ENCODE measurements around the gene PPFIA1. TPM values are rescaled to one million over a fixed set of nuclear protein-coding genes. Genes with fewer than 3 reads are reported as not detected.
"Not testable (repeated sequence)": the region's sequence is repeated elsewhere in the genome, so short reads cannot be mapped to it uniquely, and the experiment has no call there.

The PPFIA1 gene
- total RNA-seq, 2 experiments from 2014 or later = 29.2 to 32.7 TPM

- no peaks in the 10 kb centered on the region for H3K9me3 Mint-ChIP-seq
- ChIA-PET CTCF (interaction anchor here (0.6 kb wide), 1 partner anchor 113 kb away, joined by 3 read pairs; no protein-coding TSS in a partner anchor), POLR2A (no interaction called here)
- H3K4me1 Mint-ChIP-seq = peaks cover 2% of the 10 kb centered on the region
- no peaks in the 10 kb centered on the region for H3K27me3 Mint-ChIP-seq
- no peak overlapping the region for H3K4me3 Mint-ChIP-seq
- H3K27ac Mint-ChIP-seq = no peak overlapping the region
- no peak for DNase-seq
- peaks cover 20% of the 10 kb centered on the region for H3K36me3 Mint-ChIP-seq (ENCODE audit: low read depth)
Measured at GRCh38 chr11:70292166-70292565, 21.7 kb downstream of the PPFIA1 start.

- Mint-ChIP-seq H3K9me3 (no peaks in the 10 kb centered on the region), H3K36me3 (ENCODE audit: low read depth) (peaks cover 20% of the 10 kb centered on the region), H3K27ac (no peak overlapping the region), H3K4me1 (peaks cover 2% of the 10 kb centered on the region), H3K4me3 (no peak overlapping the region), H3K27me3 (no peaks in the 10 kb centered on the region)
- ChIA-PET POLR2A (no interaction called here), CTCF (no interaction called here)
- no peak for DNase-seq
Measured at GRCh38 chr11:70292863-70293262, 22.4 kb downstream of the PPFIA1 start.

DNA sequence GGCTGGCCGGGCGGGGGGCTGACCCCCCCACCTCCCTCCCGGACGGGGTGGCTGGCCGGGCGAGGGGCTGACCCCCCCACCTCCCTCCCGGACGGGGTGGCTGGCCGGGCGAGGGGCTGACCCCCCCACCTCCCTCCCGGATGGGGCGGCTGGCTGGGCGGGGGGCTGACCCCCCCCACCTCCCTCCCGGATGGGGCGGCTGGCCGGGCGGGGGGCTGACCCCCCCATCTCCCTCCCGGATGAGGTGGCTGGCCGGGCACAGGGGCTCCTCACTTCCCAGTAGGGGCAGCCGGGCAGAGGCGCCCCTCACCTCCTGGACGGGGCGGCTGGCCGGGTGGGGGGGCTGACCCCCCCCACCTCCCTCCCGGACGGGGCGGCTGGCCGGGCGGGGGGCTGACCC lies 24.7 kb downstream of the PPFIA1 start:
- CTCF ChIA-PET, DNase-seq, H3K27me3 Mint-ChIP-seq, H3K4me1 Mint-ChIP-seq, H3K27ac Mint-ChIP-seq, H3K9me3 Mint-ChIP-seq, POLR2A ChIA-PET, H3K4me3 Mint-ChIP-seq: not testable (repeated sequence)
- H3K36me3 Mint-ChIP-seq (ENCODE audit: low read depth) = peaks cover 14% of the 10 kb centered on the region

- peaks cover 14% of the 10 kb centered on the region for H3K36me3 Mint-ChIP-seq (ENCODE audit: low read depth)
- no peaks in the 10 kb centered on the region for H3K27me3 Mint-ChIP-seq
- CTCF ChIA-PET = no interaction called here
Measured at GRCh38 chr11:70296681-70297080, 26.2 kb downstream of the PPFIA1 start.

DNA sequence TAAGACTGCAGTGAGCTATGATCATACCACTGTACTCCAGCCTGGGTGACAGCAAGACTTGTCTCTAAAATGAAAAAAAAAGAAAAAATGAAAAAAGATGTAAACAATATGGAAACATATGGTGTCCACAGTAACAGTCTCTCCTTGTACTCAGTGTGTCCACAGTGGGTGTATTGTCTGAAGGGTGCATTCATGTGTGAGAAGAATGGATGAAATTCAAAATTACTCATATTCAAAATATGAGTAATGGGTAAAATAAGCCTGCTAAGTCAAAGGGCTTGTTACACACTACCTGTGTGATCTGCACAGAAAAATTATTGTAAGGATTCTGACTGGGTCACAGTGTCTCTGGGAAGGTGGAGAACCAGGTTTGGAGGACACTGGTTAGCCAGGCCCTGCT lies 26.9 kb downstream of the PPFIA1 start:
- Mint-ChIP-seq H3K4me1 (peaks cover 2% of the 10 kb centered on the region), H3K27me3 (no peaks in the 10 kb centered on the region), H3K27ac (no peak overlapping the region), H3K36me3 (ENCODE audit: low read depth) (peaks cover 14% of the 10 kb centered on the region), H3K4me3 (no peak overlapping the region), H3K9me3 (no peaks in the 10 kb centered on the region)
- ChIA-PET POLR2A (no interaction called here), CTCF (no interaction called here)
- no peak for DNase-seq

More at GRCh38 chr11:70296681-70297080, 26.2 kb downstream of the PPFIA1 start:
- H3K4me1 Mint-ChIP-seq = peaks cover 2% of the 10 kb centered on the region
- H3K27ac Mint-ChIP-seq = no peak overlapping the region
- POLR2A ChIA-PET = no interaction called here
- no peak overlapping the region for H3K4me3 Mint-ChIP-seq
- no peak for DNase-seq
- H3K9me3 Mint-ChIP-seq = no peaks in the 10 kb centered on the region

GRCh38 chr11:70298243-70298915 lies 27.9 kb downstream of the PPFIA1 start:
- no peak for DNase-seq
- CTCF ChIA-PET = no interaction called here
- Mint-ChIP-seq H3K4me1 (peaks cover 2% of the 10 kb centered on the region), H3K27me3 (no peaks in the 10 kb centered on the region), H3K4me3 (no peak overlapping the region), H3K27ac (no peak overlapping the region), H3K36me3 (ENCODE audit: low read depth) (peaks cover 6% of the 10 kb centered on the region), H3K9me3 (no peaks in the 10 kb centered on the region)
- POLR2A ChIA-PET = no interaction called here

- no peak for DNase-seq
- no peak overlapping the region for H3K27ac Mint-ChIP-seq
- ChIA-PET POLR2A (no interaction called here), CTCF (no interaction called here)
- no peaks in the 10 kb centered on the region for H3K27me3 Mint-ChIP-seq
- H3K9me3 Mint-ChIP-seq = no peaks in the 10 kb centered on the region
- H3K4me1 Mint-ChIP-seq = no peaks in the 10 kb centered on the region
- H3K4me3 Mint-ChIP-seq = no peak overlapping the region
- H3K36me3 Mint-ChIP-seq (ENCODE audit: low read depth) = peaks cover 2% of the 10 kb centered on the region
Measured at GRCh38 chr11:70299636-70300035, 29.1 kb downstream of the PPFIA1 start.

- Mint-ChIP-seq H3K9me3 (no peaks in the 10 kb centered on the region), H3K27me3 (no peaks in the 10 kb centered on the region), H3K4me1 (no peaks in the 10 kb centered on the region), H3K36me3 (ENCODE audit: low read depth) (peaks cover 2% of the 10 kb centered on the region), H3K4me3 (no peak overlapping the region), H3K27ac (no peak overlapping the region)
- POLR2A ChIA-PET = no interaction called here
- DNase-seq = no peak
- CTCF ChIA-PET = no interaction called here
Measured at GRCh38 chr11:70301191-70301590, 30.7 kb downstream of the PPFIA1 start.

GRCh38 chr11:70301721-70302418 lies 31.4 kb downstream of the PPFIA1 start:
- ChIA-PET POLR2A (no interaction called here), CTCF (interaction anchor here (1.1 kb wide), 1 partner anchor 8 kb away, joined by 6 read pairs; no protein-coding TSS in a partner anchor)
- no peak overlapping the region for H3K27ac Mint-ChIP-seq
- DNase-seq = no peak
- no peak overlapping the region for H3K4me3 Mint-ChIP-seq
- H3K36me3 Mint-ChIP-seq (ENCODE audit: low read depth) = peaks cover 2% of the 10 kb centered on the region
- no peaks in the 10 kb centered on the region for H3K9me3 Mint-ChIP-seq
- H3K27me3 Mint-ChIP-seq = no peaks in the 10 kb centered on the region
- H3K4me1 Mint-ChIP-seq = no peaks in the 10 kb centered on the region

DNA sequence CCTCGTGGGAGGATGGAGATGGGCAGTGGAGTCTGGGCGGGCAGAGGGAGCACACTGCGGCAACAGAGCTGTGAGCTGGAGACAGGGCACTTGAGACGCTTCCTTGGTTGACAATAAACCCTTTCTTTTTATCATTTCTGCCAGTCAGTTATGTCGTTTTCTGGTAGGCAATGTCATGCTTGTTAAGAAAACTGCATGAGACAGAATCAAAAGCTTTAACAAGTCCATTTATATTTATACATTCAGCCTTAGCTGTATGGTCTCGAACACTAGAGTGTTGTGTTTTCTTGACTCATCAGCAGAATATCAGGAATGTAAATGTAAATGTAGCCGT lies 31.9 kb downstream of the PPFIA1 start:
- H3K27ac Mint-ChIP-seq = no peak overlapping the region

GRCh38 chr11:70303070-70303469 lies 32.6 kb downstream of the PPFIA1 start:
- Mint-ChIP-seq H3K4me3 (no peak overlapping the region), H3K36me3 (ENCODE audit: low read depth) (peaks cover 2% of the 10 kb centered on the region), H3K27me3 (no peaks in the 10 kb centered on the region), H3K4me1 (no peaks in the 10 kb centered on the region), H3K9me3 (no peaks in the 10 kb centered on the region), H3K27ac (no peak overlapping the region)
- CTCF ChIA-PET = interaction anchor here (0.7 kb wide), 2 partner anchors 28 to 648 kb away, joined by 3 read pairs; no protein-coding TSS in a partner anchor
- POLR2A ChIA-PET = no interaction called here
- no peak for DNase-seq

More for the DNA sequence above, 31.9 kb downstream of the PPFIA1 start:
- no peak for DNase-seq
- Mint-ChIP-seq H3K4me3 (no peak overlapping the region), H3K4me1 (no peaks in the 10 kb centered on the region), H3K9me3 (no peaks in the 10 kb centered on the region), H3K36me3 (ENCODE audit: low read depth) (peaks cover 2% of the 10 kb centered on the region), H3K27me3 (no peaks in the 10 kb centered on the region)
- ChIA-PET POLR2A (no interaction called here), CTCF (interaction anchor here (0.7 to 1.1 kb wide), 3 partner anchors 8 to 647 kb away, joined by 3 to 6 read pairs (median 3); no protein-coding TSS in a partner anchor)

- ChIA-PET POLR2A (no interaction called here), CTCF (interaction anchor here (0.6 kb wide), 2 partner anchors 28 to 321 kb away, joined by 3 read pairs; no protein-coding TSS in a partner anchor)
- Mint-ChIP-seq H3K36me3 (ENCODE audit: low read depth) (peaks cover 2% of the 10 kb centered on the region), H3K9me3 (no peaks in the 10 kb centered on the region), H3K27me3 (no peaks in the 10 kb centered on the region), H3K4me3 (no peak overlapping the region), H3K4me1 (no peaks in the 10 kb centered on the region), H3K27ac (no peak overlapping the region)
- DNase-seq = no peak
Measured at GRCh38 chr11:70304208-70304603, 33.7 kb downstream of the PPFIA1 start.

DNA sequence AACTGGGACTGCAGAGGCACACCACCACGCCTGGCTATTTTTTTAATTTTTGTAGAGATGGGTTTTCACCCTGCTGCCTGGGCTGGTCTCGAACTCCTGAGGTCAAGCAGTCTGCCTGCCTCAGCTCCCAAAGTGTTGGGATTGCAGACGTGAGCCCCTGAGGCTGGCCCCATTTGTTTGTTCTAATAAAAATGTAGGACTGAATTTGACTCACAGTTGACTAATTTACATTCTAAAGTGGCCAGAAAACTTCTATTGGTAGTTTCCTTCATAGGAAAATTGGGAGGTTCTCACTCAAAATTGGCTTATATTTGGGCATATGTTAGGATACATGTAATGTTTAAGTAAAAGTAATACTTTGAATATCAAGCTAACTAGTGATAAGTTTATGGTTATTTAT lies 35.0 kb downstream of the PPFIA1 start:
- Mint-ChIP-seq H3K36me3 (ENCODE audit: low read depth) (no peaks in the 10 kb centered on the region), H3K4me1 (no peaks in the 10 kb centered on the region), H3K27me3 (no peaks in the 10 kb centered on the region), H3K9me3 (no peaks in the 10 kb centered on the region), H3K4me3 (no peak overlapping the region), H3K27ac (no peak overlapping the region)
- POLR2A ChIA-PET = no interaction called here
- no peak for DNase-seq
- CTCF ChIA-PET = no interaction called here

DNA sequence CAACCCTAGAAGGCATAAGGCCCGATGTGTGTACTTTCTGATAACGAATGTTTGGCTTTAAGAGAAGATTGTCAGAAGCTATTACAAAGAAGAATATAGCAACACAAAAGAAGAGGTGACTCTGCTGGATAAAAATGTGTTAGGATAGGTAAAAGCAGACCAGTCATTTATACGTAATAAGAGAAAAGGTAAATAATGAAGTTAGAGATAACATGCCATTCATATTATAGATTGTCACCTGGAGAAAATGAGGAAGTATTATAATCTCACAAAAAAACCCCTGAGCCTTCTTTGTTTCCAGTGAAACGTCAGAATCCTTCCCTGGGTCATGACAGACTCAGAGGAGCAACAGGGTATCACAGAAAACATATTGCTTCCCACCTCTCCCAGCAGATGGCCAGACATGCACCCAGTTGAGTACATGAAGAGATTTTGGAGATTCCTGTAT lies 36.1 kb downstream of the PPFIA1 start:
- no peak for DNase-seq
- POLR2A ChIA-PET = no interaction called here
- H3K27ac Mint-ChIP-seq = no peak overlapping the region
- CTCF ChIA-PET = no interaction called here
- no peaks in the 10 kb centered on the region for H3K27me3 Mint-ChIP-seq
- H3K9me3 Mint-ChIP-seq = no peaks in the 10 kb centered on the region
- no peaks in the 10 kb centered on the region for H3K4me1 Mint-ChIP-seq
- no peak overlapping the region for H3K4me3 Mint-ChIP-seq
- H3K36me3 Mint-ChIP-seq (ENCODE audit: low read depth) = no peaks in the 10 kb centered on the region
